H4 (cell line): ENCODE results near the gene MT1E. TPM values are rescaled to one million over a fixed set of nuclear protein-coding genes. Genes with fewer than 3 reads are reported as not detected.

ENCODE experiments used
- DNase-seq: peaks from one replicate; pipeline ENCODE4 v3.0.0-alpha.2; 2015; ENCODE audit warnings: low spot score
- total RNA-seq: library from RNA; depleted of rRNA; stranded (reverse); fragments of >200 nt; shearing (Covaris generic); gene quantifications from 2 replicates; pipeline ENCODE4 v1.2.3, GENCODE V29; 2014

MT1E gene
- total RNA-seq, 1 experiment from 2014 or later: not detected

DNA sequence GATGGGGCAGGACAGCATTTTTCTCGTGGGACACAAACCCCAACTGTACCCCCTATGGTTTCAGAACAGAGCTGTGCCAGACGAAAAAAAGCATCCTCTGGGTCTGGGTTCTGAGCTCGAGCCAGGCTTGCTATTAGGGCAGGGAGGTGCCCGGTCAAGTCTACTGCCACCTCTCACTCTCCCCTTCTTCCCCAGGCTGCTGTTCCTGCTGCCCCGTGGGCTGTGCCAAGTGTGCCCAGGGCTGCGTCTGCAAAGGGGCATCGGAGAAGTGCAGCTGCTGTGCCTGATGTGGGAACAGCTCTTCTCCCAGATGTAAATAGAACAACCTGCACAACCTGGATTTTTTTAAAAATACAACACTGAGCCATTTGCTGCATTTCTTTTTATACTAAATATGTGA is 1.1 kb downstream of the MT1E start:
- no peak for DNase-seq

- DNase-seq: no peak
These were observed 3.1 kb downstream of the MT1E start for GRCh38 chr16:56628486-56629350.

DNA sequence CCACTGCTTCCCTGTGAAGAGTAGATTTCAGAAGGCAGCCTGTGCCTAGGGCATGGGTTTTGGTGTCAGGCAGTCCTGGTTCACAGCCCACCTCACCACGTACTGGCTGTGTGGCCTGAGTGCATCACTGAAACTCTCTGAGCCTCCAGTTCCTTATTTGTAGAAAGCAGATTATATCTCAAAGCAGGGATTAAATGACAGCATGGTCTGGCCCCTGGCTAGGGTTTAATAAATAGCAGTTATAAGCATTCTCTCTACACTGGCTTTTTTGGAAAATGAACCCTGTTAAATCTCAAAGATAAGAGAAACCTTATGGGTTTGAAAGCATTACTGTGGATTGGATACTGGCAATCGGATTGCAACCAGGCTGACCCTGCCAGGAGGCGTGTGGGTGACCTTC is 4.0 kb downstream of the MT1E start:
- no peak for DNase-seq

DNA sequence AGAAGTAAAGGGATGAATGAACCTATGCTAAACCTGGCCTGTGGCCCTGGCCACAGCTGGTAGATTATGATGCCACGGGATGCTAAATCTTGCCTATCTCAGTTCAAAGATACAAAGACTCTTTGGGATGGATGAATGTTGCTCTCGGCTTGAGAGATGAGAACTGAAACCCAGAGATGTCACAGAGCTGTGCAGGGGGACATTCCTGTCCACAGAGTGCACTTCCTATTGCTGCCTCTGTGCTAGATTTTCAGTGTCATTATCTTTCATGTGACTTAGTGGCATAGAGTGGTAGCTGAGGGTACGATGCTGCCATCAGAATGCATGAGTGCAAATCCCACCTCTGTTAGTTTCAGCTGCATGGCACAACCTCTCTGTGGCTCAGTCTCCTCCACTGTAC is 4.6 kb downstream of the MT1E start:
- DNase-seq: no peak

DNA sequence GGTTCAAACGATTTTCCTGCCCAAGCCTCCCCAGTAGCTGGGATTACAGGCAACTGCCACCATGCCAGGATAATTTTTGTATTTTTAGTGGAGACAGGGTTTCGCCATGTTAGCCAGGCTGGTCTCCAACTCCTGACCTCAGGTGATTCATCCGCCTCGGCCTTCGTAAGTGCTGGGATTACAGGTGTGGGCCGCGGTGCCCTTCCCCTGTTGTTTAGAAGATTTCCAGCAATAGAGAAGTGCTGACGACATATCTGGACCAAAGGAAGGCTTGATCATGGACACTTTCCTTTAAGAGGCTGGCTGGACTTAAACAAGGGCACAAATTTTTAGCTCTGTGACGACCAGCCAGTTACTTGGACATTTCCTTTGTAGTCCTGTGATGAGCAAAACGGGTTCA is 5.6 kb downstream of the MT1E start:
- DNase-seq: no peak

- DNase-seq: no peak
These were observed 6.2 kb downstream of the MT1E start for GRCh38 chr16:56631832-56632155.

DNA sequence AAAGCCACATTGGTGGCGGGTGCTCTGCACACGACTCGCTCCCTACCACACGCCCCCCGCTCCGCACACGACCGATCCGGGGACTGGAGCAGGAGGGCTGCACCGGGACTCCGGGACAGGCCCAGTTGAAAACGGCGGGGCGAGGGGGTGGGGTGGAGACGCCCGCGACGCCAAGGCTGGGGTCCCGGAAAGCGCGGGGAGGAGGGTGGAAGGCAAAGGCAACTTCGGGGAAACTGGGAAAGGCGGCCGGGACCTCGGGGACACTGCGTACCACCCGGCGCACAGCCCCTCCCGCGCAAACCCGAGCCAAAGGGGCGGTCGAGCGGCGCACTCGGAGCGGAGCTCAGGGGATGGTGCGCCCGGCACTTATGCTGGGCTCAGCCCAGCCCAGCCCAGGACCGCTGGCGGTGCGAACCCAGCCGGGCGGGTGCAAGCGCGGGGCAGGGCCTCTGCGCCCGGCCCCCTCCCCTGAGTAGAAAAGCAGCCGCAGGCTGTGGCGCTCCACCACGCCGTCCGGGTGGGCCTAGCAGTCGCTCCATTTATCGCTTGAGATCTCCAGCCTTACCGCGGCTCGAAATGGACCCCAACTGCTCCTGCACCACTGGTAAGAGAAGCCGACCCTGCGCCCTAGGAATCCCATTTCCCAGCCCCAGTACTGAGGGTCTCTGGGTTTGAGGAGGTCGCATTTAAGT is 6.7 kb downstream of the MT1E start, which contains the start of gene MT1M:
Gene MT1M (plus strand): TSS at position 504 of the 692 bp plus-strand sequence. CDS start 73 bp downstream, at position 577.
- DNase-seq: no peak

DNA sequence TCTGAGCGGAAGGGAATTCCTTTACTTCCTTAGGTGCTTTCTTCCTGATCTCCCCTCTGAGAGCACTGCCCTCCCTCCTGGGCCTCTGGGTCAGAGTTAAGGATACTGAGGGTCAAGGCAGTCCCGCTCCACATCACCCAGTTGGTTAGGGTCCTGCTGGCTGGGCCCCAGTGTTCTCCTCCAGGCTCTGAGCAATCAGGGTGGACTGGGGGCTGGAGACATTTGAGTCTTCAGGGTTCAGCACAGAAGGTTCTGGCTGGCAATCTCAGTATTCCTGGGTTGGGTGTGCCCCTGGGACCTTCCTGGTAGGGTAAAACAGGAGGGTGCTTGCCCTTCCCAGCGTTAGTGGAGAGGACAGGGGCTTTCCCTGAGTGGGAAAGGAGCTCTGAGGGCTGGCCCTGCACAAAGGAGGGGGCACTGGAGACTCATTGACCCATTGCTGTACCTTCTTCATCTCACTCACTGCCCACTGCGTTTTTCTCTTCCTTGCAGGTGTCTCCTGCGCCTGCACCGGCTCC is 7.3 kb downstream of the MT1E start:
- DNase-seq: no peak

DNA sequence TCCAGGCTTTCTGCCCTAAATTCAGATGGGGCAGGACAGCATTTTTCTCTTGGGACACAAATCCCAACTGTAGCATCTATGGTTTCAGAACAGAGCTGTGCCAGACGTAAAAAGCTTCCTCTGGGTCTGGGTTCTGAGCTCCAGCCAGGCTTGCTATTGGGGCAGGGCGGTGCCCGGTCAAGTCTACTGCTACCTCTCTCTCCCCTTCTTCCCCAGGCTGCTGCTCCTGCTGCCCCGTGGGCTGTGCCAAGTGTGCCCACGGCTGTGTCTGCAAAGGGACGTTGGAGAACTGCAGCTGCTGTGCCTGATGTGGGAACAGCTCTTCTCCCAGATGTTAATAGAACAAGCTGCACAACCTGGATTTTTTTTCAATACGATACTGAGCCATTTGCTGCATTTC is 8.0 kb downstream of the MT1E start:
- DNase-seq: no peak

- DNase-seq: no peak
These were observed 9.3 kb downstream of the MT1E start for GRCh38 chr16:56634715-56635440.

DNA sequence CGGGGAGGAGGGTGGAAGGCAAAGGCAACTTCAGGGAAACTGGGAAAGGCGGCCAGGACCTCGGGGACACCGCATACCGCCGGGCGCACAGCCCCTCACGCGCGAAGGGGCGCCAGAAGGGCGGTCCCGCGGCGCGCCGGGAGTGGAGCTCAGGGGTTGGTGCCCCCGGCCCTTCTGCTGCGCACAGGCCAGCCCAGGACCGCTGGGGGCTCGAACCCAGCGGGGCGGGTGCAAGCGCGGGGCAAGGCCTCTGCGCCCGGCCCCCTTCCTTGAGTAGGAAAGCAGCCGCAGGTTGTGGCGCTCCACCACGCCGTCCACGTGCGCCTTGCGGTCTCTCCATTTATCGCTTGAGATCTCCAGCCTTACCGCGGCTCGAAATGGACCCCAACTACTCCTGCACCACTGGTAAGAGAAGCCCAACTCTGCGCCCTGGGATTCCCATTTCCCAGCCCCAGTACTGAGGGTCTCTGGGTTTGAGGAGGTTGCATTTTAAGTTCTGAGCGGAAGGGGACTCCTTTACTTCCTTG is 9.9 kb downstream of the MT1E start:
- DNase-seq: no peak

GRCh38 chr16:56636616-56637413 is 11.2 kb downstream of the MT1E start:
- no peak for DNase-seq

- no peak for DNase-seq
These were observed 12.5 kb downstream of the MT1E start, which contains the start of gene MT1A for GRCh38 chr16:56637814-56638750. TSS of gene MT1A (plus strand) at chr16:56638666. CDS start at chr16:56638739, 73 bp downstream.

- no peak for DNase-seq
These were observed 13.5 kb downstream of the MT1E start for GRCh38 chr16:56639045-56639444.

DNA sequence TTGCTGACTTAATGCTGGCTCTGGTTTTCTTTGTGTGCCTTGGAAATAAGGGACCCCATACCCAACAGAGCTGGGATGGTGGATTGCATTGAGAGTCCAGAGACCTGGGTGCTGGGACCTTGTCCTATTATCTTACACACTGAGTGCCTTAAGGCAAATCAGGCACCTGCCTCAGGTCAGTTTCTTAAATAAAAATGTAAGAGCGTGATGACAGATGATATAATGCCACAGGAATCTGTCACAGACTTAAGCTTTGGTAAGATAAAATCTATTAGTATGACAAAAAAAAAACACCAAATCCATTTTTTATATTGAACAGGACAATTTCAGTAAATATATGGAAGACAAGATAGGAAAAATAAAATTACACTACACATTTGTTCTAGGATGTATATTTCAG is 14.5 kb downstream of the MT1E start:
- no peak for DNase-seq

- DNase-seq: no peak
These were observed 15.6 kb downstream of the MT1E start for GRCh38 chr16:56641166-56641565.

DNA sequence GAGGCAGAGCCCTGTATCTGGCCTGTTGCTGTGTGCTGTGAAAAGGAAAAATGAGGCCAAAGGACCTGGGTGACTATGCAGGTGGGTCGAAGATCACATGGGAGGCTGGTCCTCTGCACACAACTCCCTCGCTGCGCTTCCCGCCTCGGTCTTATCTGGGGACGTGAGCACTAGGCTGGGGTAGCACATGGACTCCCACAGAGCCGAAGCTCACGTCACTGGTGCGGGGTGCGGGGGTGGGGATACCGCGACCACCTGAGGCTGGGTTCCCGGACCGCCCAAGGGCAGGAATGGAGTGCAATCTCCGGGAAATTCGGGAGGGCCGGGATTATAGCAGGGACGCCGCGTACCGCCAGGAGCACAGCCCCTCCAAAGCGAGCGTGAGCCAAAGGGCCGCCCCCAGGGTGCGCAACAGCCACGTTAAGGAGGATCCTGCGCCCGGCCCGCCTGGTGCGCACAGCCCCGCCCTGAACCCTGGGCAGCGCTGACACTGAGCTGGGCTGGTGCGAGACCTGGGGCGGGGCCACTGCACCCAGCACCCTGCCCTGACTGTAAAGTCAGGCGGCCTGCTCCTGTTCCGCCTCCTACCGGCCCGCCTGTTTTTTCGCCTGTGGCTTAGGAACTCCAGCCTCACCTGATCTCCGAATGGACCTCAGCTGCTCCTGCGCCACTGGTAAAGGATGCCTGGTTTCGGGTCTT is 17.6 kb downstream of the MT1E start:
- DNase-seq: no peak

DNA sequence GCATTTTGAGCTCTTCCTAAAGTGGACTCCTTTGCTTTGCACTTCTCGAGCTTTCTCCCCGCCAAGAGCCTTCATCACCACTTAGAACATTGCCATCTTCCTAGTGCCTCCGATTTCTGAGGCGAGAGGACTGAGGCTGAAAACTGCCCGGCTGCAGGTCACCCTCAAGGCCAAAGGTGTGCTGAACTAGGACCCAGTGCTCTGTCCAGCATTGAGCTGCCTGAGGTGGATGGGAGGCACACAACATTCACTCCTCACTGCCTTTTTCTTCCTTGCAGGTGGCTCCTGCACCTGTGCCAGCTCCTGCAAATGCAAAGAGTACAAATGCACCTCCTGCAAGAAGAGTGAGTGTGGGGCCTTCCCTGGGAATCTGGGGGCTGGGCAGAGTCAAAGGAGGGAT is 18.3 kb downstream of the MT1E start:
- DNase-seq: no peak

DNA sequence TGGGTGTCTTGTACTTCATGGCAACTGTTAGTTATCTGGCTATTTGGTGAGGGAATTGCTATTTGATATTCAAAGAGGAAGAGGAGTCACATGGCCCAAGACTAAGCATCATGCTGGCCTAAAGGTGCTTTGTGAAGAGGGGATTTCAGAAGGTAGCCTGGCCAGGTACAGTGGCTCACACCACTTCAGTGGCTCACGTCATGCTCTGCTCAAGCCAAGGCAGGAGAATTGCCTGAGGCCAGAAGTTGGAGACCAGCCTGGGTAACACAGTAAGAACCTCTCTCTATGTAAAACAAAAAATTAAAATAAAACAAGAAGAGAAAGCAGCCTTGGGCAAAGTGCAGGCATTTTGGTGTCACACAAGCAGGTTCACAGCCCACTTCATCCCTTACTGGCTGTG is 19.7 kb downstream of the MT1E start:
- no peak for DNase-seq
